NCI-H2029 (cell line): Measurements from ENCODE around the gene SIRPB2.
A peak's percentile ranks its signal among the peaks of the same experiment; 100 is the strongest.

Source experiments
- DNase-seq: peaks from one replicate; lab custom pipeline; 2025; lab: John Stamatoyannopoulos, UW

The SIRPB2 gene

GRCh38 chr20:1471242-1471641, 20.0 kb downstream of the SIRPB2 start:
- DNase-seq: no peak

DNA sequence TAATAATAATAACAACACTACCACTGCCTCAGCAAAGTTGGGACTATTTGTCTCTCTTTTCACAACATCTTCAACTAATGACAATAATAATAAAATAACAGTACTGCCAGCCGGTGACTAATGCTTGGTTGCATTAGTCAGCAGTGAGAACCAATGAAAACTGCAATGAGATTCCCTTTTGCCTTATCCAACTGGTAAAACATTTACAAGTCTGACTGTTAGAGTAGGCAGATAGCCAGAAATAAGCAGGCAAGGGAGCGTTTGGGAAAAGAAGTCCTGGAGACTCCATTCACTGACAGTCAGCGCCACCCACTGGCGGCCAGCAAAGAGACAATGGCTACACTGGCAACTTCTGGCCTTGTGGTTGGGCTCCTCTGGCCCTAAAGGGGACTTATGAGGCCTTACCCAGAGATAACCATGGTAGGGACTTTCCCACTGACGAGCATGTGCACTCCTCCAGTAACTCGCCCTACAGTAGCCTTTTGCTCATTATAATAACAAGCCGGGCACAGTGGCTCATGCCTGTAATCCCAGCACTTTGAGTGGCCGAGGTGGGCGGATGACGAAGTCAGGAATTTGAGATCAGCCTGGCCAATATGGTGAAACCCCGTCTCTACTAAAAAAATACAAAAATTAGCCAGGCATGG, 21.2 kb downstream of the SIRPB2 start:
- DNase-seq: peak; percentile 70

- DNase-seq: no peak
Observed at GRCh38 chr20:1469306-1469905, 21.8 kb downstream of the SIRPB2 start.

DNA sequence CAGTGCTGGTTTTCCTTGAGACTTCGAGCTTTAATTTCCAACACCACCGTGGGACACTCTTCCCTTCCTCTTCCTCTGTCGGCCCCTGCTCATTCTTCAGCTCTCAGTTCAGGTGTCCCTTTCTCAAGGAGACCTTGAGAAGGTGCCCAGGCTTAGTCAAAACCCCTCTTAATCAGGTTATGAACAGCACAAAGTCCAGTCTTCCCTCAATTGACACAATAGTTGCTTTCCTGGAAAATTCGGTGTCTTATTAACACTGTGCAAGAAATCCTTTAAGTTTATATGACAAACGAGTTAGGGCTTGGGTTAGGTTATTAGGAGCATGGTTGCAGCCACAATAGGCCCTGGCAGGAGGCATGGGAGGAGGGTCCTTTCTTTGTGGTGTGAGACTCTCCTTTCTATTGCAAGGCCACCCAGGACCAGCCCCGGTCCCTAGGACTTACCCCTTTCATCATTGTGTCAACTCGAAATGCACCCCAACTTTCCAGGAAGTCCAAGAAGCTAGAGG, 23.0 kb downstream of the SIRPB2 start:
- DNase-seq: no peak

- no peak for DNase-seq
Observed at GRCh38 chr20:1467355-1468116, 23.7 kb downstream of the SIRPB2 start.

- no peak for DNase-seq
Observed at GRCh38 chr20:1467082-1467354, 24.2 kb downstream of the SIRPB2 start.

DNA sequence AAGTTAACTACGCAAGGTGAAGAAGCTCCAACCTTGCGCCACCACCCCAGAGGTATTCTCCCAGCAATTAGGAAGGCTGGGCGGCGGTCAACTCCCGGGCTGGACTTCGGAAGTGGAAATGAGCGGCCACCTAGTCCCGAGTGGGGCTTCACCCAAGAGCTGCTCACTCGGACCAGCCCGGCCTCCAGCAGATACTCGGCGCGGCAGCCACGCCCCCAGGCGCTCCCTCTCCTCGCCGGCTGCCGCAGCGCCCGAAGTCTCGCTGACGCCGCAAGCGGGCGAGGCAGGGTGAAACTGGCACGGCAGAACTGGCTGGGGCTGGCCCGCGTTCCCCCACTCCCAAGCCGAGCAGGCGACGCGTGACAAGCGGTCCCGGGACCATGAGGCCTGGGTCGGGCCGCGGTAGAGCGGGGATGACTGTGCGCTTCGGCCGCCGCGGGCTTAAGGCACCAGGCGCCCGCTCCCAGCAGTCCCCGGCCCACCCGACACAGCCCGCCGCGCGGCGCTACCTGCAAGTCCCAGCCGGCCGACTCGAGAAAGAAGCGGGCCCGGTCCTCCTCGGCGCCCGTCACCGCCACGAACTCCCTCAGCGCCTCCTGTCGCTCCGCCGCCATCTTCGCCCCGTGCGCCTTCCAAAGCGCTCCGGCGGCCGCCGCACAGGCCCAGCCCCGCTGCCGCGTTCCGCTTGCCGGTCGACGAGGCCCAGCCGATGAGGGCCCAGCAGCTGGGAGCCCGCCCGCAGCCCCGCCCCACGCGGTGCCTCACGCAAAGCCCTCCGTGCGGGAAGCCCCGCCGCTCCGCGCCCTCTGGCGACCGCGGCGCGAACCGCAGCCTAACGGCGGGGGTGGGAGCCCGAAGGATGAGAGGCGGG, 24.8 kb downstream of the SIRPB2 start, which contains the start of gene NSFL1C:
TSS of gene NSFL1C (minus strand) at position 639 of the 871 bp plus-strand sequence. CDS start at position 614, 25 bp downstream.
- peak; percentile 86 for DNase-seq

DNA sequence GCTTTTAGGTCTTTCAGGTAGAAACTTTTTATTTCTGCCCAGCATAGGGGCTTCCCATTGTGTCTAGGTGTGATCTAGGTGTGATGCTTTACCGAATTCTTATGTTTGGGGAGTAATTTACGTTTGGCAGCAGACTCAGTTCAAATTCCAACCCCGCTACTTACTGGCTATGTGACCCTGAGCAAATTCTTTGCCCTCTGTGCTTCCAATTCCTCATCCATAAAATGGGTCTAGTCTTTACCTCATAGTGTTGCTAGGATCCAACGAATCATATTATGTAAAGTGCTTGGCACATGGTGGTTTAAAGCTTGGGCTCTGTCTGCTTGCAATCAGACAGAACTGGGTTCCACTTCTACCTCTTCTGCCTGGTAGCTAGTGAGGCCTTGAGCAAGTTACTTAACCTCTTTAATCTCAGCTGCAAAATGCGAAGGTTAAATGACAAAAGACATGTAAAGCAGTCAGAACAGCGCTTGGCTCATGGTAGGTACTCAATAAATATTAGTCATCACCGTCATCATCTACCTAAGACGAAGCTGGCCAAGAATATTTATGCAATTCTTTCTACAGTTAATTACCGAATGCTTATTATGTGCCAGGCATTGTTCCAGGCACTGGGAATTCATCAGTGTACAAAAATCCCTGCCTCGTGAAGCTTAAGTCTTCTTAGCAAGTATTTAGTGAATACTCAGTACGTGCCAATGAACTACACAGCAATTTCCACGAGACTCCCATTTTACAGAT, 25.6 kb downstream of the SIRPB2 start:
- no peak for DNase-seq

GRCh38 chr20:1463971-1464570, 27.1 kb downstream of the SIRPB2 start:
- DNase-seq: no peak

DNA sequence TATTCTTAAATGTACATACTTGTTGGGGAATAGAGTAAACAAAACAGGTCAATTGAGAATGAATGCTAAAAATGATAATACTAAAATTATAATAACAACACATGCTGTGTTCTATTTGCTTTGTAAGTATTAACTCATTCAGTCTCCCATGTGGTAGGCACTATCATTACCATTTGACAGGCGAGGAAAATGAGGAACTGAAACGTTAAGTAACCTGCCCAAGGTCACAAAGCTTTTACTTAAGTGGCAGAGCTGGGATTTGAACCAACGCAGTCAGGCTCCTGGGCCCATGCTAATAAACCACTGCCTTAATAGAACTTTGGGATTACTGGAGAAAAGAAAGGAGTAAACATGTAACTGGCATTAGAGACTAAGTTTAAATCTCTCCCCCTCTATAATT, 28.4 kb downstream of the SIRPB2 start:
- no peak for DNase-seq

- no peak for DNase-seq
Observed at GRCh38 chr20:1462001-1462400, 29.2 kb downstream of the SIRPB2 start.

- DNase-seq: no peak
Observed at GRCh38 chr20:1460275-1460674, 30.9 kb downstream of the SIRPB2 start.

GRCh38 chr20:1457992-1458391, 33.2 kb downstream of the SIRPB2 start:
- DNase-seq: no peak

- no peak for DNase-seq
Observed at GRCh38 chr20:1456300-1456699, 34.9 kb downstream of the SIRPB2 start.

DNA sequence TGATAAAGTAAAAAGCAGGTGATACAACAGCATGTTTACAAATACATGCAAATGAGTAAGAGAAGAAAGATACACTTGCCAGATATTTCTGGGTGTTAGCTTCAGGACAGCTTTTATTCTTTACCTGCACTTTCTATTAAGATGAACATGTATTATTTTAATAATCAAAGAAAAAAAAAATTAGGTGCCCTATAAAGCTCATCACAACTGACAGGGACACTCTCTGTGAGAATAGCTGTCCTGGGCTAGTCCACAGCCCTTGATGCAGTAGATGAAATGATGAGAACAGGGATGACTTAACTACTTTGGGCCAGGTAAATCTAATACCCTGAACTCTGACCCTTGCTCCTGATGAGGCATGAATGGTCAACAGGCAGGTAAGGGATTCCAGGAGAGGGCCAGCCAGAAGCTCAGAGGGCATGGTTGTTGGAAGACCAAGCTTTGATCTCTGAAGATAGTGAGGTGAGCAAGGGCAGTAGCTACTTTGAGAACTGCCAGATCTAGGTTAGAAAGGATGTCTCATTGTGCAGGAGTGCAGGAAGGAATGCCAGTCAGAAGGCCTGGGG, 40.2 kb downstream of the SIRPB2 start:
- DNase-seq: no peak

DNA sequence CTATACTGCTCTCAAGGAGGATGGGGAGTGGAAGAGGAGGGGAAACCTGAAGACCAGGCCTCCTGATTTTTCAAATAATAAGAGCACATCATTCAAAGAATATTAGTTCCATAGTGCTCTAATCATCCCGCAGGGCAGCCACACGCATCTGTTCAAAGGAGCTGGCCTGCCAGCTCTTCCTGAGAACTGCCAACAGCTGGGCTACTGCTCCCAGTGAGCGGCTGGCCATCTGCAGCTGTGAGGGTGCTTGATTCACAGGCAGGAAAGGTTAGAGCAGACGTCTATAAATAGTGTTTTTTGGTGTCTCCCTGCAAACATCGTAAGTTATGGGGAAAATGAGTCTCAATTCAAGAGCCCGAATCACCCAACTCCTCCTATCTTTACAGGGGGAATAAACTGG, 41.9 kb downstream of the SIRPB2 start:
- DNase-seq: no peak

DNA sequence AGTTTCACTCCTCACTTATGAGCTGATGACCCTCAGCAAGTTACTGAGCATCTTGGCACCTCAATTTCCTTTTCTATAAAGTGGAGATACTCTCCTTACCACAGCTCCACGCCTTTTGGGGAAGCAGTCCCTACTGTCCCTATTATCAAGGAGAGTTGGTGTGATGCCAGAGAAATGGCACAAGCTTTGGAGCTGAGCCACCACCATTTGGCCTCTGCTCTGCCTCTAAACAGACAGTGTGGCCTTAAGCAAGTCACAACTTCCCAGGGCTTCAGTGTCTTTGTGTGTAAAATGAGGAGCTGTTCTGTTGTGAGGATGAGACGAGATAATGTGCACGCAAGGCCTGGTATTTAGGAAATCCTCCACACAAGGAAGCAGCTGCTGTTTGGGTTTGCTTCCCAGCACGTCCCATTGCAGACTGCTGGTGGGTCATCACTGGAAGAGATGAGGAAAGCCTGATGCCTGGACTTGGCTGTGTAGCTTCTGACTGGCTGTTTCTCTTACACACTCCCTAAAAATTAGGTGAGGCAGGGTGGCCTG, 43.1 kb downstream of the SIRPB2 start:
- no peak for DNase-seq

DNA sequence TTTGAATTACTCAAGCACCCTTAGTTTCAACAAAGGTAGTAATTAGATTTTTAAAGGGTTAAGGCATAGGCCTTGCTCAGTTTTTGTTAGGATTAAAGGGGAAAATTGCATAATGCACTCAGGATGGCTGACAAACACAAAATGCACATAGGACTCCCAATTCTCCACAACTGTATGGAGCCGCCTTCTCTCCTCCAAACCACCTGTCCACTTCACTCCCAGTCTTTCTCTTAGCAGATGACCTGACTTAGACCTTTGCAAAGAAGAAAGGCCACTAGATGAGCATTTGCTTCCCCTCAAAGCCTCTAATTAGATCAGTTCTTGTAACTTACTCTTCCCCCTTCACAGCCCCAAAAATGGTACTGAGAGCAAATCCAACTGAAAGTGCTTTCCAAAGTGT, 44.7 kb downstream of the SIRPB2 start:
- no peak for DNase-seq

DNA sequence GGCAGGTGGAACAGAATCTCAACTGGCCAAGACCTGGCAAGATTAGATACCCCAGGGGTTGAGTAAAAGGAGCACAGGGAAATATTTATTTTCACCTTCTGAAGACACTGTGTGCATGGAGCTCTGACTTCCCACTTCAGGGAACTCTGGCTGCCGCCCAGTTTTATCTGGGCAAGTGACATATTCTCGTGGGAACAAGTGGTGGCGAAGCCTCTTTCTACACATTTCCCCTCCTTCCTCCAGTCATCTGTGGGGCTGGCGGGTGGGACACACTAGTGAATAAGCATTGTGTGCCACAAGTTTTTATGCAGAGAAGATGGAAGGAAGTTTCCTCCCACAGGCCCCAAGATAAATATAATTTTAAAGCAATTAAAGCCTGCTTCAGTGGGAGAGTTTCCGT, 48.1 kb downstream of the SIRPB2 start:
- DNase-seq: no peak

GRCh38 chr20:1442304-1442703, 48.9 kb downstream of the SIRPB2 start:
- DNase-seq: no peak

- no peak for DNase-seq
Observed at GRCh38 chr20:1441133-1441532, 50.1 kb downstream of the SIRPB2 start.
